Vagina (tissue), 2 donors: ENCODE data around the gene PHPT1.

Experiments used
- POLR2A ChIP-seq, 2 donors: fragments of 450-650 bp; IDR thresholded peaks; one replicate each; pipeline ENCODE4 v1.6.1; 2017; ENCODE audit warnings: antibody characterized with exemption in 2 of 2, mild to moderate bottlenecking in 2 of 2, moderate library complexity in 2 of 2
- POLR2AphosphoS5 ChIP-seq, 2 donors: sonication (generic); formaldehyde crosslinking; IDR thresholded peaks; one replicate each; pipeline ENCODE4 v1.9.0; 2017; ENCODE audit warnings: antibody characterized with exemption in 2 of 2, mild to moderate bottlenecking in 2 of 2, low read depth in 1 of 2; ENCODE audit not compliant: insufficient read depth in 1 of 2
- TF ChIP-seq, protein P1 (sequence below), 3 experiments: fragments of 450-650 bp in 2 of 3; fragments of 200-600 bp in 1 of 3; sonication (generic) in 1 of 3; IDR thresholded peaks; one replicate each; pipeline ENCODE4 v1.5.1; 2017 to 2019; ENCODE audit warnings: antibody characterized with exemption in 3 of 3, mild to moderate bottlenecking in 2 of 3, moderate library complexity in 2 of 3

DNA sequence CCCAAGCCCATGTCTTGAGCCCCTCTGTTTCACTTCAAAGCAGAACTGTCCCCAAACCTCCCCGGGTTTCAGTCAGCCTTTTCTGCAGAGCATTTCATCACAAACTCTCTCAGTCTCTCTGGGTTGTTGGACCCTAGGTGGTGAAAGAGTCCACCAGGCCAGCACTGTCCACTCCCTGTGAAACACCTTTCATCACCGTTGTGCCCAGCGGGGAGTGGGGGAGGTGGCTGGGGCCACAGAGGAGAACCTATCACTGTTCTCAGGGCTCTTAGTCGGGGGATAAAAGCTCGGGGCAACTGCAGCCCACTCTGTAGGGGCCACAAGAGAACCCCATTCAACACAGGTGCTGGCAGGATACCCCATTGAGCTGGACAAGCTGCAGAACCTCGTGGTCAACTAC, 46.9 kb upstream of the PHPT1 start:
- TF ChIP-seq, protein P1, sequence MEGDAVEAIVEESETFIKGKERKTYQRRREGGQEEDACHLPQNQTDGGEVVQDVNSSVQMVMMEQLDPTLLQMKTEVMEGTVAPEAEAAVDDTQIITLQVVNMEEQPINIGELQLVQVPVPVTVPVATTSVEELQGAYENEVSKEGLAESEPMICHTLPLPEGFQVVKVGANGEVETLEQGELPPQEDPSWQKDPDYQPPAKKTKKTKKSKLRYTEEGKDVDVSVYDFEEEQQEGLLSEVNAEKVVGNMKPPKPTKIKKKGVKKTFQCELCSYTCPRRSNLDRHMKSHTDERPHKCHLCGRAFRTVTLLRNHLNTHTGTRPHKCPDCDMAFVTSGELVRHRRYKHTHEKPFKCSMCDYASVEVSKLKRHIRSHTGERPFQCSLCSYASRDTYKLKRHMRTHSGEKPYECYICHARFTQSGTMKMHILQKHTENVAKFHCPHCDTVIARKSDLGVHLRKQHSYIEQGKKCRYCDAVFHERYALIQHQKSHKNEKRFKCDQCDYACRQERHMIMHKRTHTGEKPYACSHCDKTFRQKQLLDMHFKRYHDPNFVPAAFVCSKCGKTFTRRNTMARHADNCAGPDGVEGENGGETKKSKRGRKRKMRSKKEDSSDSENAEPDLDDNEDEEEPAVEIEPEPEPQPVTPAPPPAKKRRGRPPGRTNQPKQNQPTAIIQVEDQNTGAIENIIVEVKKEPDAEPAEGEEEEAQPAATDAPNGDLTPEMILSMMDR (IDR thresholded peaks at IDR 0.05) = no peak
- no peak for TF ChIP-seq POLR2A (IDR thresholded peaks at IDR 0.05)
- TF ChIP-seq POLR2AphosphoS5 (IDR thresholded peaks at IDR 0.05; ENCODE audit: insufficient read depth in 1 of 2, low read depth in 1 of 2) = no peak
